ENCODE measurements around the gene PPP1R7.

DNA sequence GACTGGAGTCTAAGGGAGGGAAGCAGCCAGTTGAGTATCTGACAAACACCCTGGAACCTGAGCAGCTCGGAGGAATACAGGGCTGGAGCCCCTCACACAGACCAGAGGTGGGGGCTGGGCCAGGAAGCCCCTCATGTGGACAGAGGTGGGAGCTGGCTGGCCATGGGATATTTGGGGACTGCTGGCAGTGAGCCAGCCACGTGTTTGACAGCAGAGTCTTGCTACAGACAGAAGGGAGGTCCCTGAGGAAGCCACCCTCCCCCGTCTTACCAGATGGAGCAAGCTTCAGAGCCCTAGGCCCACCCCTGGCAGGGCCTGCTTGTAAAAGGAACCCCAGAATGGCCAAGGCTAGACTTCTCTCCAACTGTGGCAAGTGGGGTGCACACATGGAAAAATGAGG is 44.6 kb upstream of the PPP1R7 start:
- TF ChIP-seq CTCF (conservative IDR thresholded peaks at IDR 0.05; ENCODE audit: low read depth, low read length) (no peak), RFX5 (IDR thresholded peaks at IDR 0.05; ENCODE audit: low read depth, low read length) (no peak), POLR2A (IDR thresholded peaks at IDR 0.05; ENCODE audit: low read depth, low read length) (no peak), BHLHE40 (IDR thresholded peaks at IDR 0.05; ENCODE audit: low read depth, low read length) (no peak)
- TF ChIP-seq, protein P1, sequence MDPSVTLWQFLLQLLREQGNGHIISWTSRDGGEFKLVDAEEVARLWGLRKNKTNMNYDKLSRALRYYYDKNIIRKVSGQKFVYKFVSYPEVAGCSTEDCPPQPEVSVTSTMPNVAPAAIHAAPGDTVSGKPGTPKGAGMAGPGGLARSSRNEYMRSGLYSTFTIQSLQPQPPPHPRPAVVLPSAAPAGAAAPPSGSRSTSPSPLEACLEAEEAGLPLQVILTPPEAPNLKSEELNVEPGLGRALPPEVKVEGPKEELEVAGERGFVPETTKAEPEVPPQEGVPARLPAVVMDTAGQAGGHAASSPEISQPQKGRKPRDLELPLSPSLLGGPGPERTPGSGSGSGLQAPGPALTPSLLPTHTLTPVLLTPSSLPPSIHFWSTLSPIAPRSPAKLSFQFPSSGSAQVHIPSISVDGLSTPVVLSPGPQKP (IDR thresholded peaks at IDR 0.05; ENCODE audit: borderline replicate concordance, low read depth, low read length) = no peak

All from IMR-90 (cell line).